GM23248 (cell line): Measurements from ENCODE around the gene UBN2. TPM values are rescaled to one million over a fixed set of nuclear protein-coding genes. Genes with fewer than 3 reads are reported as not detected.
"Not testable (repeated sequence)": the region's sequence is repeated elsewhere in the genome, so short reads cannot be mapped to it uniquely, and the experiment has no call there.

ENCODE experiments used
- DNase-seq: peaks from one replicate; pipeline ENCODE4 v3.0.0-alpha.2; 2015
- H2AFZ ChIP-seq: fragments of 200-600 bp; sonication (generic); 2 replicates; pipeline ENCODE4 v1.6.1; 2016; ENCODE audit warnings: antibody characterized with exemption
- H3F3A ChIP-seq: fragments of 200-600 bp; sonication (generic); 2 replicates; pipeline ENCODE4 v1.6.1; 2016; ENCODE audit warnings: mild to moderate bottlenecking, antibody characterized with exemption, mixed run types; ENCODE audit not compliant: insufficient read depth
- H3K27ac ChIP-seq: fragments of 200-600 bp; sonication (generic); 2 replicates; pipeline ENCODE4 v1.5.1; 2016; ENCODE audit warnings: mild to moderate bottlenecking
- H3K27me3 ChIP-seq: fragments of 200-600 bp; sonication (generic); replicated peaks from 2 replicates; pipeline ENCODE4 v1.6.1; 2016; ENCODE audit warnings: mild to moderate bottlenecking; ENCODE audit not compliant: insufficient read depth
- H3K36me3 ChIP-seq: fragments of 200-600 bp; sonication (generic); 2 replicates; pipeline ENCODE4 v1.6.1; 2016; ENCODE audit warnings: low read depth, mild to moderate bottlenecking
- H3K4me1 ChIP-seq: fragments of 200-600 bp; sonication (generic); 2 replicates; pipeline ENCODE4 v1.6.1; 2016; ENCODE audit warnings: mild to moderate bottlenecking; ENCODE audit not compliant: insufficient read depth
- H3K4me2 ChIP-seq: fragments of 200-600 bp; sonication (generic); one replicate; pipeline ENCODE4 v1.6.1; 2016; ENCODE audit warnings: mild to moderate bottlenecking; ENCODE audit not compliant: unreplicated experiment
- H3K4me3 ChIP-seq: fragments of 200-600 bp; sonication (generic); 2 replicates; pipeline ENCODE4 v1.5.1; 2016; ENCODE audit warnings: mild to moderate bottlenecking
- H3K79me2 ChIP-seq: fragments of 200-600 bp; sonication (generic); 2 replicates; pipeline ENCODE4 v1.6.1; 2016; ENCODE audit warnings: mild to moderate bottlenecking; ENCODE audit not compliant: insufficient read depth
- H3K9ac ChIP-seq: fragments of 200-600 bp; sonication (generic); 2 replicates; pipeline ENCODE4 v1.6.1; 2016; ENCODE audit warnings: mild to moderate bottlenecking
- H3K9me2 ChIP-seq: fragments of 200-600 bp; sonication (generic); 2 replicates; pipeline ENCODE4 v1.6.1; 2016; ENCODE audit warnings: mixed run types, mild to moderate bottlenecking, moderate library complexity; ENCODE audit not compliant: insufficient read depth
- H3K9me3 ChIP-seq: fragments of 200-600 bp; sonication (generic); one replicate; pipeline ENCODE4 v1.6.1; 2017; ENCODE audit warnings: low read depth
- H4K20me1 ChIP-seq: fragments of 200-600 bp; sonication (generic); 2 replicates; pipeline ENCODE4 v1.6.0; 2016; ENCODE audit not compliant: insufficient read depth
- EZH2 ChIP-seq: fragments of 200-600 bp; sonication (generic); IDR thresholded peaks from 2 replicates; pipeline ENCODE4 v1.6.1; 2018; ENCODE audit warnings: antibody characterized with exemption, mild to moderate bottlenecking; ENCODE audit not compliant: insufficient read depth, poor library complexity, severe bottlenecking
- EZH2phosphoT487 ChIP-seq: fragments of 200-600 bp; sonication (generic); IDR thresholded peaks from 2 replicates; pipeline ENCODE4 v1.6.1; 2018; ENCODE audit warnings: antibody characterized with exemption, moderate library complexity, mild to moderate bottlenecking, low read depth; ENCODE audit not compliant: insufficient read depth
- WGBS, 2 experiments: methylation state at CpG; one replicate each; pipeline ENCODE4 v1.1.6; 2015 to 2017; ENCODE audit warnings: low lambda C conversion rate in 2 of 2, low coverage in 1 of 2; ENCODE audit errors: missing lambda C conversion rate in 2 of 2; 5-methylcytosine and 5-hydroxymethylcytosine counted together
- in situ Hi-C: fragments of 300-500 bp; cut with MboI; formaldehyde crosslinking; loops from 2 replicates; pipeline ENCODE4 v1.15.0; 2020
- polyA plus RNA-seq: library from polyadenylated mRNA; unstranded; fragments of >200 nt; fragmentation: Nextera tagmentation; extraction: Ambion mirVana; gene quantifications from 2 replicates; pipeline ENCODE4 v1.2.1, GENCODE V29; 2016
- total RNA-seq: library from RNA; depleted of rRNA; stranded (reverse); fragments of >200 nt; shearing (Covaris generic); gene quantifications from 2 replicates; pipeline ENCODE4 v1.2.3, GENCODE V29; 2014

The UBN2 gene
- total and polyA plus RNA-seq, 2 experiments from 2014 or later, result 1.0 to 3.2 TPM

- H3F3A ChIP-seq, result no peaks in the 10 kb centered on the region
- H3K4me1 ChIP-seq, result no peaks in the 10 kb centered on the region
- 94 to 96% methylated on average over 2 of the region's 2 CpGs for WGBS, 2 experiments
- no peaks in the 10 kb centered on the region for H4K20me1 ChIP-seq
- no peaks in the 10 kb centered on the region for H3K79me2 ChIP-seq
- no peak overlapping the region for H3K4me3 ChIP-seq
- no peaks in the 10 kb centered on the region for H3K27me3 ChIP-seq
- H3K9me2 ChIP-seq, result no peaks in the 10 kb centered on the region
- no peaks in the 10 kb centered on the region for H3K9me3 ChIP-seq
- H3K9ac ChIP-seq, result no peak overlapping the region
- DNase-seq, result no peak
- no peak overlapping the region for H2AFZ ChIP-seq
- H3K36me3 ChIP-seq, result no peaks in the 10 kb centered on the region
- no peak overlapping the region for H3K27ac ChIP-seq
- in situ Hi-C loops, result no loop called here
- H3K4me2 ChIP-seq, result no peak overlapping the region
- no peak for TF ChIP-seq EZH2phosphoT487
- no peak for TF ChIP-seq EZH2
These were observed 30.7 kb upstream of the UBN2 start for GRCh38 chr7:139200382-139200781.

GRCh38 chr7:139203992-139204391 lies 27.0 kb upstream of the UBN2 start:
- in situ Hi-C loops, result no loop called here
- 51 to 55% methylated on average over 3 of the region's 3 CpGs for WGBS, 2 experiments
- no peaks in the 10 kb centered on the region for H3K27me3 ChIP-seq
- H3K79me2 ChIP-seq, result no peaks in the 10 kb centered on the region
- no peak overlapping the region for H3K27ac ChIP-seq
- no peaks in the 10 kb centered on the region for H3K9me3 ChIP-seq
- no peaks in the 10 kb centered on the region for H3K4me1 ChIP-seq
- no peak for DNase-seq
- no peaks in the 10 kb centered on the region for H4K20me1 ChIP-seq
- H3F3A ChIP-seq, result no peaks in the 10 kb centered on the region
- no peak overlapping the region for H3K4me2 ChIP-seq
- H3K9ac ChIP-seq, result no peak overlapping the region
- TF ChIP-seq EZH2 (no peak), EZH2phosphoT487 (no peak)
- no peak overlapping the region for H3K4me3 ChIP-seq
- H3K9me2 ChIP-seq, result no peaks in the 10 kb centered on the region
- no peaks in the 10 kb centered on the region for H3K36me3 ChIP-seq
- no peak overlapping the region for H2AFZ ChIP-seq

GRCh38 chr7:139205843-139206242 lies 25.2 kb upstream of the UBN2 start:
- Histone ChIP-seq H3K4me3 (no peak overlapping the region), H3K36me3 (no peaks in the 10 kb centered on the region), H3F3A (no peaks in the 10 kb centered on the region), H3K9ac (no peak overlapping the region), H3K27ac (no peak overlapping the region), H3K9me2 (no peaks in the 10 kb centered on the region), H3K4me2 (no peak overlapping the region), H3K9me3 (no peaks in the 10 kb centered on the region), H3K27me3 (no peaks in the 10 kb centered on the region), H4K20me1 (no peaks in the 10 kb centered on the region), H2AFZ (no peak overlapping the region), H3K79me2 (no peaks in the 10 kb centered on the region), H3K4me1 (no peaks in the 10 kb centered on the region)
- TF ChIP-seq EZH2 (no peak), EZH2phosphoT487 (no peak)
- DNase-seq, result no peak
- in situ Hi-C loops, result no loop called here

GRCh38 chr7:139212133-139212532 lies 18.9 kb upstream of the UBN2 start:
- H3K9me3 ChIP-seq, result no peaks in the 10 kb centered on the region
- no peaks in the 10 kb centered on the region for H3K36me3 ChIP-seq
- H3K4me1 ChIP-seq, result no peaks in the 10 kb centered on the region
- H3K4me3 ChIP-seq, result no peak overlapping the region
- H3K27ac ChIP-seq, result no peak overlapping the region
- H3K9me2 ChIP-seq, result no peaks in the 10 kb centered on the region
- no peak overlapping the region for H3K9ac ChIP-seq
- TF ChIP-seq EZH2phosphoT487 (no peak), EZH2 (no peak)
- WGBS, 2 experiments, result 58 to 70% methylated on average over 2 of the region's 2 CpGs
- no peak overlapping the region for H3K4me2 ChIP-seq
- no peaks in the 10 kb centered on the region for H4K20me1 ChIP-seq
- in situ Hi-C loops, result no loop called here
- no peak for DNase-seq
- H3F3A ChIP-seq, result no peaks in the 10 kb centered on the region
- H2AFZ ChIP-seq, result no peak overlapping the region
- no peaks in the 10 kb centered on the region for H3K27me3 ChIP-seq
- H3K79me2 ChIP-seq, result no peaks in the 10 kb centered on the region

GRCh38 chr7:139213489-139213888 lies 17.5 kb upstream of the UBN2 start:
- H3K4me3 ChIP-seq, H3K9me3 ChIP-seq, H3K79me2 ChIP-seq, H3K36me3 ChIP-seq, H3K9ac ChIP-seq, in situ Hi-C loops, H2AFZ ChIP-seq, H3K27me3 ChIP-seq, DNase-seq, H4K20me1 ChIP-seq, H3K27ac ChIP-seq, H3K9me2 ChIP-seq, H3K4me2 ChIP-seq, H3K4me1 ChIP-seq, H3F3A ChIP-seq: not testable (repeated sequence)
- 43 to 48% methylated on average over 4 to 6 of the region's 6 CpGs for WGBS, 2 experiments
